GM12878 (cell line): Measurements from ENCODE around the gene PSMB10. TPM values are rescaled to one million over a fixed set of nuclear protein-coding genes. Genes with fewer than 3 reads are reported as not detected.
A peak's percentile ranks its signal among the peaks of the same experiment; 100 is the strongest.

Experiments
- BACH1 ChIP-seq: fragments of 450-650 bp; IDR thresholded peaks from 2 replicates; pipeline ENCODE4 v1.6.1; 2017; ENCODE audit warnings: mild to moderate bottlenecking, borderline replicate concordance
- CUX1 ChIP-seq: IDR thresholded peaks from 2 replicates; pipeline ENCODE4 v1.6.1; 2012; ENCODE audit warnings: improper control_type of control experiment, low read depth, low read length; ENCODE audit not compliant: insufficient replicate concordance
- E4F1 ChIP-seq: fragments of 450-650 bp; IDR thresholded peaks from 2 replicates; pipeline ENCODE4 v1.6.1; 2018; ENCODE audit warnings: borderline replicate concordance, mild to moderate bottlenecking; ENCODE audit not compliant: partially characterized antibody
- NR2C1 ChIP-seq: fragments of 450-650 bp; IDR thresholded peaks from 2 replicates; pipeline ENCODE4 v1.6.1; 2017; ENCODE audit warnings: antibody characterized with exemption, mild to moderate bottlenecking, moderate library complexity
- PAX8 ChIP-seq: fragments of 450-650 bp; IDR thresholded peaks from 2 replicates; pipeline ENCODE4 v1.6.1; 2017; ENCODE audit warnings: mild to moderate bottlenecking, moderate library complexity
- RAD51 ChIP-seq: fragments of 450-650 bp; IDR thresholded peaks from 2 replicates; pipeline ENCODE4 v1.6.1; 2016; ENCODE audit warnings: moderate library complexity, mild to moderate bottlenecking, inconsistent platforms
- SIX5 ChIP-seq: IDR thresholded peaks from 2 replicates; pipeline ENCODE4 v1.6.1; 2011; ENCODE audit warnings: mild to moderate bottlenecking, low read depth, low read length, moderate library complexity; ENCODE audit not compliant: severe bottlenecking
- SMARCA5 ChIP-seq: fragments of 450-650 bp; IDR thresholded peaks from 2 replicates; pipeline ENCODE4 v1.6.1; 2017; ENCODE audit warnings: mild to moderate bottlenecking
- USF1 ChIP-seq: IDR thresholded peaks from 2 replicates; pipeline ENCODE4 v1.6.1; 2011; ENCODE audit warnings: borderline replicate concordance, low read depth, mild to moderate bottlenecking, moderate library complexity, mixed read lengths, low read length; ENCODE audit not compliant: insufficient read depth; ENCODE audit errors: extremely low read length
- polyA plus RNA-seq, 11 experiments: library from polyadenylated mRNA; depleted of rRNA in 4 of 11; unstranded in 6 of 11; stranded (reverse) in 5 of 11; fragments of >200 nt; fragmentation: Nextera tagmentation in 4 of 11; fragmentation: Illumina TruSeq in 1 of 11; extraction: Ambion mirVana in 4 of 11; extraction: Trizol in 1 of 11; gene quantifications; 1 replicate in 1 of 11; 2 replicates in 10 of 11; pipeline versions ENCODE4 v1.2.1 to v1.2.3, GENCODE V29; 2011 to 2016; ENCODE audit warnings: inconsistent platforms in 2 of 11, missing spikeins in 2 of 11, low read depth in 1 of 11
- total RNA-seq, 4 experiments: library from RNA; depleted of rRNA in 3 of 4; stranded (reverse); fragments of >200 nt in 3 of 4; fragmentation: Illumina TruSeq in 1 of 4; extraction: Trizol in 1 of 4; gene quantifications; 2 replicates each; pipeline versions ENCODE4 v1.2.1 to v1.2.3, GENCODE V29; 2013 to 2021

Gene PSMB10
- total and polyA plus RNA-seq, 10 of the 15 experiments (the other 5 are each of a cell fraction or from before 2014, with no cell fraction given) = 24.1 to 308 (median 151) TPM

GRCh38 chr16:67935402-67936123 is 1.1 kb downstream of the PSMB10 start (continued):
- TF ChIP-seq NR2C1 = no peak
- TF ChIP-seq PAX8 = no peak
- peak; percentile 91 for TF ChIP-seq RAD51
- TF ChIP-seq USF1 = peak; percentile 87
- TF ChIP-seq SIX5 = no peak
- peak; percentile 31 for TF ChIP-seq BACH1
- no peak for TF ChIP-seq SMARCA5
- TF ChIP-seq CUX1 = no peak
- peak; percentile 62 for TF ChIP-seq E4F1
- TF ChIP-seq, all 136 proteins: peak for 45
